Measurements from ENCODE around the gene SERPINB4.
"Not testable (repeated sequence)": the region's sequence is repeated elsewhere in the genome, so short reads cannot be mapped to it uniquely, and the experiment has no call there.

SERPINB4 gene

DNA sequence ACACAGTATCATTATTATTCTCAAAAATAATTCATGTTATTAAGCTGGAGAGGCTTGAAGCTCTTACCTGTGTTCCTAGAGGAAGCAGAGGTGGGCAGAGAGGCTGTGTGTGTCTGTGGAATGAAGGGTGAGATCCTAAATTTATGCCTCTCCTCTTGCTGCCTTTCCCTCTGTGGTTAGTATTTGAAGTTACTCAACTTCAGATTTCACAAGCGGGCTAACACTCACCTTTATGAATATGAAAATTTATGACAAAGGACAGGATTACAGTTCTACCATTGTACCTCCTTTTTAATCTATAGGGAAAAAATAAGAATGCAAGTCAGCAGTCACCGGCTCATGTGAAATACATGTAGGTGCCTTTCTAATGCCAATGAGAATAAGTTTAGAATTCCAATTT lies at the start of gene SERPINB4:
Gene SERPINB4, minus strand, starts transcription at position 115 of the 400 bp plus-strand sequence. CDS start 679 bp downstream, outside the sequence.
- not testable (repeated sequence) for H3K4me3 ChIP-seq (ENCODE audit: low read length)
- DNase-seq (ENCODE audit: low read depth) = peak; percentile 39

DNA sequence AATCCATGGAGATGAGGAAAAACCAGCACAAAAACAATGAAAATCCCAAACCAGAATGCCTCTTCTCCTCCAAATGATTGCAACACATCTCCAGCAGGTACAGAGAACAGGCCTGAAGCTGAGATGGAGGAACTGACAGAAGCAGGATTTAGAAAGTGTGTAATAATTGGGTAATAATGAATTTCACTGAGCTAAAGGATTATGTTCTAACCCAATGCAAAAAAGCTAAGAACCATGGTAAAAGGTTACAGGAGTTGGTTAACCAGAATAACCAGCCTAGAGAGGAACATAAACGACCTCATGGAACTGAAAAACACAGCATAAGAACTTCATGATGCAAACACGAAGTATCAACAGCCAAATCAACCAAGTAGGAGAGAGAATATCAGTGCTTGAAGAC lies 45.0 kb upstream of the SERPINB4 start:
- peak; percentile 55 for DNase-seq (ENCODE audit: low read depth)
- TF ChIP-seq, protein P1, sequence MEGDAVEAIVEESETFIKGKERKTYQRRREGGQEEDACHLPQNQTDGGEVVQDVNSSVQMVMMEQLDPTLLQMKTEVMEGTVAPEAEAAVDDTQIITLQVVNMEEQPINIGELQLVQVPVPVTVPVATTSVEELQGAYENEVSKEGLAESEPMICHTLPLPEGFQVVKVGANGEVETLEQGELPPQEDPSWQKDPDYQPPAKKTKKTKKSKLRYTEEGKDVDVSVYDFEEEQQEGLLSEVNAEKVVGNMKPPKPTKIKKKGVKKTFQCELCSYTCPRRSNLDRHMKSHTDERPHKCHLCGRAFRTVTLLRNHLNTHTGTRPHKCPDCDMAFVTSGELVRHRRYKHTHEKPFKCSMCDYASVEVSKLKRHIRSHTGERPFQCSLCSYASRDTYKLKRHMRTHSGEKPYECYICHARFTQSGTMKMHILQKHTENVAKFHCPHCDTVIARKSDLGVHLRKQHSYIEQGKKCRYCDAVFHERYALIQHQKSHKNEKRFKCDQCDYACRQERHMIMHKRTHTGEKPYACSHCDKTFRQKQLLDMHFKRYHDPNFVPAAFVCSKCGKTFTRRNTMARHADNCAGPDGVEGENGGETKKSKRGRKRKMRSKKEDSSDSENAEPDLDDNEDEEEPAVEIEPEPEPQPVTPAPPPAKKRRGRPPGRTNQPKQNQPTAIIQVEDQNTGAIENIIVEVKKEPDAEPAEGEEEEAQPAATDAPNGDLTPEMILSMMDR (IDR thresholded peaks at IDR 0.05; ENCODE audit: insufficient read depth, low read depth, low read length, missing control alignments) = no peak
- H3K4me3 ChIP-seq (ENCODE audit: low read length) = no peak overlapping the region

DNA sequence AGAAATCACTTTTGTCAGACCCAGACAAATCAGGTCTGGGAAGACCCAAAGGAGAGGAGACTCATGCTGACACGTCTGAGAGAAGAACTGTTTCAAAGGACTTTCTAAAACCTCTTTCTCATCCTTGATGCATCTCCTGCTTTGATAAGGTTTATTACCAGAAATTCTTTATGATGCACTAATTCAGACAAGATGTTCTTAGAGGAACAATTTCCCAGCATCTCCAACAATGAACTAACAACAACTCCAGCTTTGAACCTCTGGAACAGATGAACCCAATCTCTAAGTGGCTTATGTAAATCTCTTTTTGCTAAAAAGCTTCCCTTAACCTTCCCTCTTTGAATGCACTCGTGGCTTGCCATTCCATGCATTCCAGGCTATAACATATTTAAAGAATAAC lies 42.8 kb upstream of the SERPINB4 start:
- no peak overlapping the region for H3K4me3 ChIP-seq (ENCODE audit: low read length)
- TF ChIP-seq, protein P1 (IDR thresholded peaks at IDR 0.05; ENCODE audit: insufficient read depth, low read depth, low read length, missing control alignments) = no peak
- DNase-seq (ENCODE audit: low read depth) = no peak

DNA sequence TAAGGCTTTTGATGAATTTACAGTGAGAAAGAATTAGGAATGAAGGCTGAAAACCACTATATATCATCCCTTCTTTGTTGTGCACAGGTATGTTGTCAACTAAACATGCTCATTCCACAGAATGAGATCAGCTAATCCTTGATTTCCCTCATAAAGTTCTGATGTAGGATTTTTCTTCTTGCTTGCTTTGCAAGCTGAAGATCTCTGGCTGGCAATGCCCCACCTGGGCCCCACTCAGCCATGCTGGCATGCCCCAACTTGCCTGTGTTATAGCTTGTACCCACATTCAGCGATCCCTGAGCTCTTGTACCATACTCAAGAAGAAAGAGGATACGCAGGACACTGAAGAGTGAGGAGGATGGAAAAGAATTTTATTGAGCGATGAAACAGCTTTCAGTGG lies 40.7 kb upstream of the SERPINB4 start:
- DNase-seq (ENCODE audit: low read depth) = peak; percentile 76
- H3K4me3 ChIP-seq (ENCODE audit: low read length) = no peak overlapping the region
- TF ChIP-seq, protein P1 (IDR thresholded peaks at IDR 0.05; ENCODE audit: insufficient read depth, low read depth, low read length, missing control alignments) = no peak

DNA sequence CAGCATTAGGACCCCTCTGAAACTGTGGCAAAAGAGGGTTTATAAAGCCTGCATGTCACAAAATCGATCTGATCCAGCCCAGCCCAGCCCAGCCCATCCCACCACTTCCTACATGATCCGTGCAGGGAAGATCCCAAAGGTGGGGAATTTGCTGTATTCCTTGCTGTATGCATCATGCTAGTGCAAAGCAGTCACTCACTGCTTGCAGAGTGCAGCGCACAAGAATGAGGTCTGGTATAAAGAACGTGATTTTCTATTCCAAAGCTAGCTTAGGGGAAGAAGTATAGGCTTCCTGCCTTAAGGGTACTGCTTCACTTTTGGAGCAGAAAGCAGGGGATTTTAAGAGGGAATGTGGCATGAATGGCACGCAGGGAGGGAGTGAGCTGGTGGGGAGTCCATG lies 39.8 kb upstream of the SERPINB4 start:
- TF ChIP-seq, protein P1 (IDR thresholded peaks at IDR 0.05; ENCODE audit: insufficient read depth, low read depth, low read length, missing control alignments) = no peak
- peak; percentile 26 for DNase-seq (ENCODE audit: low read depth)
- H3K4me3 ChIP-seq (ENCODE audit: low read length) = no peak overlapping the region

DNA sequence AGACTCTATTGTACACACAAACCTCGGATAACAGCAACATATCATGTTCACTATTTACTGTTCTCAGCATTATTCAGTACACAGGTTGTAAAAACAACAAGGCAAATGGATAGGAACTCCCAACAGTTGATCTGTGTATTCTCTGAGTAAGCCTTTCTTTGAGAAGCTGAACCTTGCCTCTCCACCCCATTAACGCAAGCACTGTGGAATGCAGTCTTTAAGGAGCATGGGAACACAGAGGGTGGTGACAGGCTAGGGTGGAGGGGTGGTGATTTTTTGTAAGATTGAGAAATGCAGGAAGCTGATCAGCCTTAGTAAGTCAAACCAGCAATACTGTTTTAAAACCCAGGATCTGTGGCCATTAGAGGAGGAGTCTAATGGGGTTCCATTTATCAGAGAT lies 39.1 kb upstream of the SERPINB4 start:
- no peak overlapping the region for H3K4me3 ChIP-seq (ENCODE audit: low read length)
- TF ChIP-seq, protein P1 (IDR thresholded peaks at IDR 0.05; ENCODE audit: insufficient read depth, low read depth, low read length, missing control alignments) = no peak
- DNase-seq (ENCODE audit: low read depth) = peak; percentile 99

DNA sequence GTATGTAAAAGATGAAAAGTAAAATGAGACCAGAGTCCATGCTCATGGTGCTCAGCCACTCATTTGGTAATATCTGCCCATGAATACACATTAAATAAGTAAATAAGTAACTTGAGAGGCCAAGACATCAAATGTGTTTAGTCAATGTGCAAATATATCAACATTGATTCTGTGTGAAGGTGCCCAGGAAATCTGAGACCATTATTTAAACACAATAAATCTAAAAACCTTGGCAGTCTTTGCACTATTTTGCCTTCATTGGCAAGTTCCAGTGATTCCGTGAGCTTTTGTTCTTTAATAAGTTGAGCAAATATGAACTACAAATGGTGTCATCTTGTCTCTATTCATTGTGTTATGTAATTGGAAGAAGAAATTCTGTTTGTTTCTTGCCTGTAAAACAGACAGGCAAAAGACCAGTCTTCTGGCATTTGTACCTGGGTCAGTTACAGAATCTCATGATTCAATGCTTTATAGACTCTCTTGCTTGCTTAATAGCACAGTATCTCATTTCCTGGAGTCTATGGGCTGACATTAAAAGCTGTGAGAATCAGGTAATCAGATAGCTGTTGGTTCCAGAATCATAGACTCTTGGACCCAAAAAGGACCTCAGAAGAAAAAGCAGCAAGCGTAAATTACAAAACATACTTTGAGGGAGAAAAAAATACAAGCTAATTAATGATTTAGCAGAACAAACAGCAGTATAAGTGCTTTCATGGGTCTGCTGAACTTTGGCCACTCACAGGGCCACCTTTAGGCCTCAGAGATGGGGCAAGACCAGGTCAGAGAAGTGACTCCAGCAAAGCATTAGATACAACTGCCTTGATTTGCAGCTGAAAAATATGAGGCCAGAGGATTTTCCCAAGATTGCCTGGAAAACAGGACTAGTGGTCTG lies 37.6 kb upstream of the SERPINB4 start:
- no peak overlapping the region for H3K4me3 ChIP-seq (ENCODE audit: low read length)
- TF ChIP-seq, protein P1 (IDR thresholded peaks at IDR 0.05; ENCODE audit: insufficient read depth, low read depth, low read length, missing control alignments) = no peak
- peak; percentile 56 for DNase-seq (ENCODE audit: low read depth)

Measured in epithelial cell of esophagus (primary cell).